Measurements from ENCODE around the gene ZSWIM3. TPM values are rescaled to one million over a fixed set of nuclear protein-coding genes. Genes with fewer than 3 reads are reported as not detected.

Gene ZSWIM3
- total and polyA plus RNA-seq, 2 of the 8 experiments (the other 6 are each of a cell fraction or from before 2014, with no cell fraction given): 5.5 to 6.9 TPM

GRCh38 chr20:45878076-45878761 is 20.8 kb downstream of the ZSWIM3 start (continued):
- TF ChIP-seq CHD7 (IDR thresholded peaks at IDR 0.05; ENCODE audit: insufficient replicate concordance, low read length) (no peak), SIX5 (IDR thresholded peaks at IDR 0.05; ENCODE audit: low read depth, low read length) (no peak), ZNF274 (IDR thresholded peaks at IDR 0.05; ENCODE audit: borderline replicate concordance, extremely low read depth, low read length) (no peak), CTBP2 (IDR thresholded peaks at IDR 0.05; ENCODE audit: borderline replicate concordance, insufficient read depth, insufficient read length, low read length) (no peak), KDM1A (IDR thresholded peaks at IDR 0.05; ENCODE audit: borderline replicate concordance, low read length) (no peak), BRCA1 (IDR thresholded peaks at IDR 0.05; ENCODE audit: low read depth, low read length) (no peak), CTCF (IDR thresholded peaks at IDR 0.05; ENCODE audit: control extremely low read depth in 1 of 3, insufficient read depth in 1 of 3, low read depth in 1 of 3, low read length in 3 of 3) (no peak), CBX5 (IDR thresholded peaks at IDR 0.05; ENCODE audit: low read depth, low read length) (no peak)
